Upper lobe of left lung (tissue), 6 donors: ENCODE results near the gene FGGY. TPM values are rescaled to one million over a fixed set of nuclear protein-coding genes. Genes with fewer than 3 reads are reported as not detected.

Experiments used
- ATAC-seq, 2 donors: fragments of 200-7000 bp; cut with Tn5 transposase; one replicate each; pipeline ENCODE4 v1.9.1; 2022; ENCODE audit warnings: mild to moderate bottlenecking in 2 of 2, moderate library complexity in 2 of 2; ENCODE audit not compliant: low FRiP score in 2 of 2
- DNase-seq, 2 donors: peaks; one replicate each; pipeline ENCODE4 v3.0.0-alpha.2; 2019 to 2020
- H3K27ac ChIP-seq, 4 donors: fragments of 200-600 bp; sonication (generic); one replicate each; pipeline ENCODE4 v1.5.1; 2016 to 2019
- H3K27me3 ChIP-seq, 4 donors: fragments of 200-600 bp; sonication (generic); one replicate each; pipeline ENCODE4 v1.5.1; 2017 to 2019
- H3K36me3 ChIP-seq, 4 donors: fragments of 200-600 bp; sonication (generic); one replicate each; pipeline ENCODE4 v1.5.1; 2016 to 2019
- H3K4me1 ChIP-seq, 4 donors: fragments of 200-600 bp; sonication (generic); one replicate each; pipeline ENCODE4 v1.5.1; 2018 to 2019
- H3K4me3 ChIP-seq, 4 donors: fragments of 200-600 bp; sonication (generic); one replicate each; pipeline ENCODE4 v1.5.1; 2017 to 2019; ENCODE audit warnings: mild to moderate bottlenecking in 2 of 4, moderate library complexity in 1 of 4
- H3K9me3 ChIP-seq, 4 donors: fragments of 200-600 bp; sonication (generic); one replicate each; pipeline ENCODE4 v1.5.1; 2018 to 2019
- CTCF ChIP-seq, 6 experiments: fragments of 450-650 bp in 4 of 6; fragments of 200-600 bp in 2 of 6; sonication (generic) in 2 of 6; IDR thresholded peaks; one replicate each; pipeline ENCODE4 v1.5.1; 2016 to 2019; ENCODE audit warnings: antibody characterized with exemption in 6 of 6
- EP300 ChIP-seq, 4 donors: sonication (generic); formaldehyde crosslinking; IDR thresholded peaks; one replicate each; pipeline ENCODE4 v1.5.1; 2017; ENCODE audit warnings: antibody characterized with exemption in 4 of 4, control low read depth in 2 of 4
- POLR2A ChIP-seq, 4 donors: fragments of 450-650 bp; IDR thresholded peaks; one replicate each; pipeline ENCODE4 v1.5.1; 2016 to 2017; ENCODE audit warnings: antibody characterized with exemption in 4 of 4, mild to moderate bottlenecking in 2 of 4
- POLR2AphosphoS5 ChIP-seq, 2 donors: sonication (generic); formaldehyde crosslinking; IDR thresholded peaks; one replicate each; pipeline ENCODE4 v1.5.1; 2017; ENCODE audit warnings: antibody characterized with exemption in 2 of 2
- whole genome bisulfite sequencing, 2 donors: methylation state at CpG; one replicate each; pipeline ENCODE4 v1.1.5; 2017 to 2018; 5-methylcytosine and 5-hydroxymethylcytosine counted together
- total RNA-seq, 6 donors: library from RNA; depleted of rRNA in 4 of 6; stranded (reverse); fragments of >200 nt in 4 of 6; gene quantifications; one replicate each; pipeline versions ENCODE4 v1.1.0 to v1.2.1, GENCODE V29; 2016 to 2021
- donor health status: DM: no; HTN: no; CAD: no; lungs with moderate emphysema.
- donor health status: DM: no; HTN: yes; CAD: no; lungs with severe emphysema.

The FGGY gene
- total RNA-seq, 6 donors from 2014 or later = 11.8 to 51.3 (median 22.6) TPM

GRCh38 chr1:59671066-59671952 lies 374.4 kb downstream of the FGGY start:
- no peak for ATAC-seq
- no peak for DNase-seq
- TF ChIP-seq EP300 (IDR thresholded peaks at IDR 0.05) = no peak
- TF ChIP-seq POLR2A (IDR thresholded peaks at IDR 0.05) = no peak
- TF ChIP-seq CTCF (IDR thresholded peaks at IDR 0.05) = no peak
- TF ChIP-seq POLR2AphosphoS5 (IDR thresholded peaks at IDR 0.05) = no peak
- WGBS, 2 donors = 91 to 98% methylated on average over 5 of the region's 5 CpGs
- Histone ChIP-seq H3K4me3 (no peak overlapping the region), H3K27me3 (no peaks in the 10 kb centered on the region), H3K9me3 (no peaks in the 10 kb centered on the region), H3K4me1 (peaks cover 23 to 38% (median 31%) of the 10 kb centered on the region in 4 donors), H3K36me3 (no peaks in the 10 kb centered on the region), H3K27ac (peak overlapping the region in 2 of 4 donors; percentile 25 to 67)

- Histone ChIP-seq H3K4me1 (peaks cover 23 to 38% (median 31%) of the 10 kb centered on the region in 4 donors), H3K27ac (no peak overlapping the region), H3K36me3 (no peaks in the 10 kb centered on the region), H3K4me3 (no peak overlapping the region), H3K9me3 (no peaks in the 10 kb centered on the region), H3K27me3 (no peaks in the 10 kb centered on the region)
- TF ChIP-seq POLR2AphosphoS5 (IDR thresholded peaks at IDR 0.05) = no peak
- no peak for ATAC-seq
- WGBS, 2 donors = 90 to 92% methylated on average over 2 to 4 of the region's 4 CpGs
- no peak for DNase-seq
Measured at GRCh38 chr1:59671953-59672305, 375.0 kb downstream of the FGGY start.

GRCh38 chr1:59672851-59673572 lies 376.1 kb downstream of the FGGY start:
- Histone ChIP-seq H3K4me1 (peaks cover 23 to 41% (median 36%) of the 10 kb centered on the region in 4 donors), H3K9me3 (no peaks in the 10 kb centered on the region), H3K36me3 (no peaks in the 10 kb centered on the region), H3K27ac (peak overlapping the region; percentile 67 to 87 (median 80)), H3K27me3 (no peaks in the 10 kb centered on the region), H3K4me3 (no peak overlapping the region)
- TF ChIP-seq POLR2A (IDR thresholded peaks at IDR 0.05) (no peak), POLR2AphosphoS5 (IDR thresholded peaks at IDR 0.05) (peak in 1 of 2 donors; percentile 4)
- 57% methylated on average over 7 of the region's 7 CpGs for WGBS, 2 donors
- ATAC-seq = peak; percentile 13 to 29
- peak in 1 of 2 donors; percentile 66 for DNase-seq

GRCh38 chr1:59673573-59674450 lies 376.9 kb downstream of the FGGY start:
- H3K27me3 ChIP-seq = no peaks in the 10 kb centered on the region
- H3K4me1 ChIP-seq = peaks cover 26 to 49% (median 44%) of the 10 kb centered on the region in 4 donors
- peak; percentile 58 to 91 for ATAC-seq
- H3K27ac ChIP-seq = peak overlapping the region; percentile 67 to 87 (median 80)
- no peaks in the 10 kb centered on the region for H3K36me3 ChIP-seq
- 57 to 62% methylated on average over 14 to 16 of the region's 16 CpGs for WGBS, 2 donors
- peak overlapping the region in 1 of 4 donors; percentile 25 for H3K4me3 ChIP-seq
- TF ChIP-seq POLR2AphosphoS5 (IDR thresholded peaks at IDR 0.05) (peak in 1 of 2 donors; percentile 77), EP300 (IDR thresholded peaks at IDR 0.05) (no peak), CTCF (IDR thresholded peaks at IDR 0.05) (no peak), POLR2A (IDR thresholded peaks at IDR 0.05) (peak in 2 of 4 donors; percentile 23 to 76)
- H3K9me3 ChIP-seq = no peaks in the 10 kb centered on the region
- peak; percentile 36 to 93 for DNase-seq

GRCh38 chr1:59674595-59674994 lies 377.7 kb downstream of the FGGY start:
- DNase-seq (peak in 1 of 2 donors; percentile 53), ATAC-seq (peak; percentile 67 to 71)
- TF ChIP-seq CTCF (IDR thresholded peaks at IDR 0.05) = no peak
- TF ChIP-seq EP300 (IDR thresholded peaks at IDR 0.05) = peak in 3 of 4 donors; percentile 67 to 96 (median 69)
- TF ChIP-seq POLR2AphosphoS5 (IDR thresholded peaks at IDR 0.05) = peak in 1 of 2 donors; percentile 70
- Histone ChIP-seq H3K4me1 (peaks cover 27 to 55% (median 47%) of the 10 kb centered on the region in 4 donors), H3K27ac (peak overlapping the region; percentile 43 to 87 (median 80)), H3K36me3 (no peaks in the 10 kb centered on the region), H3K27me3 (no peaks in the 10 kb centered on the region), H3K9me3 (no peaks in the 10 kb centered on the region), H3K4me3 (no peak overlapping the region)
- 41 to 48% methylated on average over 2 of the region's 2 CpGs for WGBS, 2 donors
